KMS-11 (cell line): ENCODE measurements around the gene DDIT3.

ENCODE experiments used
- H2AFZ ChIP-seq: fragments of 200-600 bp; sonication (generic); 2 replicates; pipeline ENCODE4 v1.6.1; 2016; ENCODE audit warnings: antibody characterized with exemption, mixed run types, low read depth
- H3K27ac ChIP-seq: fragments of 200-600 bp; sonication (generic); 2 replicates; pipeline ENCODE4 v1.6.1; 2016; ENCODE audit warnings: mild to moderate bottlenecking, mixed run types
- H3K27me3 ChIP-seq: fragments of 200-600 bp; sonication (generic); 2 replicates; pipeline ENCODE4 v1.6.1; 2017; ENCODE audit warnings: mild to moderate bottlenecking, low read depth, mixed run types, moderate library complexity; ENCODE audit not compliant: insufficient read depth
- H3K36me3 ChIP-seq: fragments of 200-600 bp; sonication (generic); 2 replicates; pipeline ENCODE4 v1.6.1; 2017; ENCODE audit warnings: mild to moderate bottlenecking, mixed run types; ENCODE audit not compliant: insufficient read depth
- H3K4me1 ChIP-seq: fragments of 200-600 bp; sonication (generic); 2 replicates; pipeline ENCODE4 v1.6.1; 2016; ENCODE audit warnings: mild to moderate bottlenecking, low read depth, mixed run types; ENCODE audit not compliant: poor library complexity, severe bottlenecking
- H3K4me2 ChIP-seq: fragments of 200-600 bp; sonication (generic); 2 replicates; pipeline ENCODE4 v1.7.0; 2016; ENCODE audit warnings: mild to moderate bottlenecking, mixed run types
- H3K4me3 ChIP-seq: fragments of 200-600 bp; sonication (generic); IDR thresholded peaks from 2 replicates; pipeline ENCODE4 v1.6.1; 2017; ENCODE audit warnings: low read depth, low read length, mixed read lengths; ENCODE audit not compliant: insufficient read depth
- H3K79me2 ChIP-seq: fragments of 200-600 bp; sonication (generic); 2 replicates; pipeline ENCODE4 v1.6.1; 2016; ENCODE audit warnings: low read depth, mixed run types; ENCODE audit not compliant: insufficient read depth
- H3K9ac ChIP-seq: fragments of 200-600 bp; sonication (generic); 2 replicates; pipeline ENCODE4 v1.6.1; 2016; ENCODE audit warnings: mild to moderate bottlenecking, mixed run types
- H4K20me1 ChIP-seq: fragments of 200-600 bp; sonication (generic); 2 replicates; pipeline ENCODE4 v1.6.1; 2016; ENCODE audit warnings: mild to moderate bottlenecking, mixed run types; ENCODE audit not compliant: insufficient read depth
- TF ChIP-seq, protein P1 (sequence below): fragments of 200-600 bp; sonication (generic); conservative IDR thresholded peaks from 2 replicates; pipeline ENCODE4 v1.6.1; 2017; ENCODE audit warnings: low read depth, mild to moderate bottlenecking, antibody characterized with exemption, low read length, moderate library complexity, mixed read lengths

The DDIT3 gene

GRCh38 chr12:57548488-57548887, 28.2 kb upstream of the DDIT3 start:
- H3K27me3 ChIP-seq = peaks cover 30% of the 10 kb centered on the region
- H3K4me1 ChIP-seq = peaks cover 46% of the 10 kb centered on the region
- no peak overlapping the region for H3K9ac ChIP-seq
- H4K20me1 ChIP-seq = no peaks in the 10 kb centered on the region
- no peak overlapping the region for H3K4me2 ChIP-seq
- no peak overlapping the region for H3K4me3 ChIP-seq
- no peak overlapping the region for H3K27ac ChIP-seq
- H3K79me2 ChIP-seq = peaks cover 24% of the 10 kb centered on the region
- H3K36me3 ChIP-seq = no peaks in the 10 kb centered on the region
- no peak overlapping the region for H2AFZ ChIP-seq
- TF ChIP-seq, protein P1, sequence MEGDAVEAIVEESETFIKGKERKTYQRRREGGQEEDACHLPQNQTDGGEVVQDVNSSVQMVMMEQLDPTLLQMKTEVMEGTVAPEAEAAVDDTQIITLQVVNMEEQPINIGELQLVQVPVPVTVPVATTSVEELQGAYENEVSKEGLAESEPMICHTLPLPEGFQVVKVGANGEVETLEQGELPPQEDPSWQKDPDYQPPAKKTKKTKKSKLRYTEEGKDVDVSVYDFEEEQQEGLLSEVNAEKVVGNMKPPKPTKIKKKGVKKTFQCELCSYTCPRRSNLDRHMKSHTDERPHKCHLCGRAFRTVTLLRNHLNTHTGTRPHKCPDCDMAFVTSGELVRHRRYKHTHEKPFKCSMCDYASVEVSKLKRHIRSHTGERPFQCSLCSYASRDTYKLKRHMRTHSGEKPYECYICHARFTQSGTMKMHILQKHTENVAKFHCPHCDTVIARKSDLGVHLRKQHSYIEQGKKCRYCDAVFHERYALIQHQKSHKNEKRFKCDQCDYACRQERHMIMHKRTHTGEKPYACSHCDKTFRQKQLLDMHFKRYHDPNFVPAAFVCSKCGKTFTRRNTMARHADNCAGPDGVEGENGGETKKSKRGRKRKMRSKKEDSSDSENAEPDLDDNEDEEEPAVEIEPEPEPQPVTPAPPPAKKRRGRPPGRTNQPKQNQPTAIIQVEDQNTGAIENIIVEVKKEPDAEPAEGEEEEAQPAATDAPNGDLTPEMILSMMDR = no peak

DNA sequence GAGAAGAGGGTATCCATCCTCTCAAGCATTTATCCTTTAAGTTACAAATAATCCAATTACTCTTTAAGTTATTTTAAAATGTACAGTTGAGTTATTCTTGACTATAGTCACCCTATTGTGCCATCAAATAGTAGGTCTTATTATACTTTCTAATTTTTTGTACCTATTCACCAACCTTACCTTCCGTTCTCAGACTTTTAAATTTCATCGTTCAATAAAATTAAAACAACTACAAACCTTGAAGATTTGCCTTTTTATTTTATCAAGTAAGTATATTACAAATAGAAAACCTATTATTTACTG, 27.6 kb upstream of the DDIT3 start:
- peak overlapping the region; percentile 85; the same call in 1 of the 2 replicates for H3K4me2 ChIP-seq
- TF ChIP-seq, protein P1 = no peak
- no peaks in the 10 kb centered on the region for H3K36me3 ChIP-seq
- H3K4me3 ChIP-seq = no peak overlapping the region
- no peaks in the 10 kb centered on the region for H4K20me1 ChIP-seq
- no peak overlapping the region for H2AFZ ChIP-seq
- no peak overlapping the region for H3K27ac ChIP-seq
- H3K79me2 ChIP-seq = peaks cover 24% of the 10 kb centered on the region
- H3K27me3 ChIP-seq = peaks cover 30% of the 10 kb centered on the region
- H3K4me1 ChIP-seq = peaks cover 46% of the 10 kb centered on the region
- no peak overlapping the region for H3K9ac ChIP-seq

DNA sequence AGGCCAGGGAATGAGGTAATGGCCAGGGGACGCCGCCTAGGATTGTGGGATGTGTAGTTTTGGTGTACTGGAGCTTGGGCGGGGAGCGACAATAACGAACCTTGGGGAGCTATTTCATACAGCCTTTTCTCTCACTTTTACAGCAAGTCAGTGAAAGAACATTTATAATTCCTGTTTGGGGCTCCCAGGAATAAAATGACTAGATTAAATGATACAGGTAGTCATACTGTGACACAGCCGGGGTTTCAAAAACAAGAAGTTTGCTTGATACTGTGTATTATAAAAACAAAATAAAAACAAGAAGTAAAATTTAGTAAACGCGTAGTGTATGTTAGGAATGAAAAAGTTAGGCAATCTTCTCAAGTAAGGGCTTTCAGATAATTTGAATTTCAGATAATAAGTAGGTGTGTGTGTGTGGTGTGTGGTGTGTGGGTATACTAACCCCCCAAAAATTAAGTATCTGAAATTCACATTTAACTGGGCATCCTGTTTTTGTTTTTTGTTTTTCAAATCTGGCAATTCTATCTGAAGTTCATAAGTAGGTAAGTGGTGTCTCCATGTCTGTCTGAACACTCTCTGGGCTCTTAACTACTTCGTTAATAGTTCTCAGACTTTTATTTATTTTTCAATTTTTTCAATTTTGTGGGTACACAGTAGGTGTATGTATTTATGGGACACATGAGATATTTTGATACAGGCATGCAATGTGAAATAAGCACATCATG, 27.1 kb upstream of the DDIT3 start:
- TF ChIP-seq, protein P1 = no peak

DNA sequence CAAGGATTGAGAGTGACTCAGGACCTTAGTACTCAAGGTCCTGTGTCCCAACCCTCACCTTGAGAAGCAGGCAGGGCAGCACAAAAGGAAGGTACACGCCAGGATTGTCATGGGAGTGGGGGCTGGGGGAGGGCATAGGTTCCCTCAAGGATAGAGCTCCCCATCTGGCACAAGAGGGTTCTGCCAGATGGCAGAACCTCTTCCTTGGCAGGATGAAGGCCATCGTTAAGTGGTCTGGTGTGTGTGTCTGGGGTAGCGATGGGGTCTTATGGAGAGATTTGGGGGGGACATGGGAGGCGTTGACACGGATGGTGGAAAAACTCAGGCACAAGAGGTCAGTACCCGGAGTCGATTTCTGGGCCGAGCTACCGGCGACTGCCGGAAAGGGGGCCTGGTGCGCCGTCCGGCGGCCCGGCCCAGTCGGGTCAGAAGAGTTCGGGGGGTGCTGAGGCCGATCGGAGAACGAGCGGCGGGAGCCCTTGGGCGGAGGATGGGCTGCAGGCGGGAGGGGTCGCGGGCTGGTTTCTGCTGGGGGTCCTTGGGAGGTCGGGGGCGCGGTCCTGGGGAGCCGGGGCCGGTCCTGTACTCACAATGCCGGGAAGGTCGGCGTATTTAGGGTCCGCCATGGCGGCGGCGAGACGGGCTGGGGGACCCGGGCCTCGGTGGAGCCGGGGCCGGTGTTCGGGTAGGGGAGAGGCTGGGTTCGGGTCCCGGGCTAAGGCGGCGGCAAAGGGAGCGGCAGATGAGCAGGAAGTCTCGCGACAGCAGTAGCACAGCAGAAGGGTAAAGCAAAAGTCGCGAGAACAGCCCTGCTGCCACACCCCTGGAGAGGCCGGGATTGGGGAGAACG, 26.3 kb upstream of the DDIT3 start, which contains the start of gene DCTN2:
TSS of gene DCTN2 (minus strand) at position 755 of the 850 bp plus-strand sequence. CDS start at position 626, 129 bp downstream.
- no peaks in the 10 kb centered on the region for H4K20me1 ChIP-seq
- peak within 1 kb of the TSS; percentile 85 for H3K4me3 ChIP-seq
- peak within 1 kb of the TSS; percentile 84 for H3K9ac ChIP-seq
- no peaks in the 10 kb centered on the region for H3K36me3 ChIP-seq
- H3K27me3 ChIP-seq = peaks cover 30% of the 10 kb centered on the region
- peak within 1 kb of the TSS; percentile 91 for H3K4me2 ChIP-seq
- TF ChIP-seq, protein P1 = peak; percentile 32; the same call in 1 of the 2 replicates
- peak within 1 kb of the TSS; percentile 68 for H2AFZ ChIP-seq
- H3K27ac ChIP-seq = peak within 1 kb of the TSS; percentile 42
- peaks cover 46% of the 10 kb centered on the region for H3K4me1 ChIP-seq
- peaks cover 24% of the 10 kb centered on the region for H3K79me2 ChIP-seq

More for the DNA sequence above, 27.1 kb upstream of the DDIT3 start:
- Histone ChIP-seq H3K79me2 (peaks cover 24% of the 10 kb centered on the region), H3K4me1 (peaks cover 46% of the 10 kb centered on the region), H4K20me1 (no peaks in the 10 kb centered on the region), H3K27me3 (peaks cover 30% of the 10 kb centered on the region), H2AFZ (peak overlapping the region; percentile 68; the same call in 1 of the 2 replicates), H3K27ac (no peak overlapping the region), H3K9ac (peak overlapping the region; percentile 84; the same call in 1 of the 2 replicates), H3K36me3 (no peaks in the 10 kb centered on the region), H3K4me2 (peak overlapping the region; percentile 85), H3K4me3 (peak overlapping the region; percentile 74)
